Measurements from ENCODE around the gene CDC123. TPM values are rescaled to one million over a fixed set of nuclear protein-coding genes. Genes with fewer than 3 reads are reported as not detected.
"Not testable (repeated sequence)": the region's sequence is repeated elsewhere in the genome, so short reads cannot be mapped to it uniquely, and the experiment has no call there.

Gene CDC123
- total RNA-seq, 1 donor from 2014 or later, result 119 TPM

DNA sequence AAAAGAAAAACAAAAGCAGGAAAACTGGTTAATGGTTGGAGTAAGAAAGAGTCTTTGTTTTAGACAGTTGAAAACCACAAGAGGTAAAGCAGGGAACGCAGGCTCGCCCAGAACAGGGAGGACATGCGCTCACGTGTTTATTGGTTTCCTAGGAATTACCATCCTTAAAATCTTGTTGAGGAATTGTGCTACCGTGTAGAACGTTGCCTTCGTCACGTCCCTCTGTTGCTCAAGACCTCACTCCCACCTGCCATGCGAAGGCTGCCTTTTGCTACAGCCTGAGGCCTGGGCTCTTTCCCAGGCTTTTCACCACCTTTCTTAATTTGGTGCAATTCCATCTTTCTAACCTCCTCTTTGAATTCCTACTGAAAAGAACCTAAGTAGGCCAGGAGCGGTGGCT, 91.8 kb downstream of the CDC123 start:
- no peak for DNase-seq (ENCODE audit: extremely low read depth, low read depth, low spot score)

- DNase-seq (ENCODE audit: extremely low read depth, low read depth, low spot score), result not testable (repeated sequence)
Measured at GRCh38 chr10:12297784-12298183, 101.8 kb downstream of the CDC123 start.

- no peak for DNase-seq (ENCODE audit: extremely low read depth, low read depth, low spot score)
Measured at GRCh38 chr10:12299222-12299965, 103.4 kb downstream of the CDC123 start.

Other genes starting within 250 kb of the CDC123 start
- 13.1 and 17.1 TPM in 2 replicates for gene UPF2, start 153.4 kb upstream of the CDC123 start, total RNA-seq
- gene DHTKD1, start 127.2 kb upstream of the CDC123 start, total RNA-seq, result 12.0 and 28.5 TPM in 2 replicates
- 6.0 and 9.0 TPM in 2 replicates for gene SEC61A2, start 66.5 kb upstream of the CDC123 start, total RNA-seq
- gene NUDT5, start 297 bp upstream of the CDC123 start, total RNA-seq, result 63.9 and 98.4 TPM in 2 replicates
- 2.0 and 2.8 TPM in 2 replicates for gene CAMK1D, start 153.4 kb downstream of the CDC123 start, total RNA-seq